AG04450 (cell line): ENCODE measurements around the gene SLC23A2. TPM values are rescaled to one million over a fixed set of nuclear protein-coding genes. Genes with fewer than 3 reads are reported as not detected.

ENCODE experiments used
- CTCF ChIA-PET: fragments of 300-600, 350-600 bp; formaldehyde crosslinking; extraction: SDS; loops from one replicate; lab custom pipeline; 2022; ENCODE audit warnings: antibody characterized with exemption, inconsistent platforms; lab: Charles Lee
- POLR2A ChIA-PET: fragments of 350-600 bp; formaldehyde crosslinking; extraction: SDS; loops from one replicate; lab custom pipeline; 2021; ENCODE audit warnings: antibody characterized with exemption, inconsistent platforms; lab: Yijun Ruan, JAX
- DNase-seq: peaks from one replicate; pipeline ENCODE4 v3.0.0-alpha.2; 2011; ENCODE audit warnings: low read depth, low spot score
- H3K27ac ChIP-seq: one replicate; pipeline ENCODE4 v1.5.1; 2012; ENCODE audit warnings: low read depth, low read length, control low read depth
- H3K27me3 ChIP-seq: one replicate; pipeline ENCODE4 v1.6.0; 2012; ENCODE audit warnings: low read length; ENCODE audit not compliant: control insufficient read depth, insufficient read depth
- H3K4me3 ChIP-seq: 2 replicates; pipeline ENCODE4 v1.5.1; 2011; ENCODE audit warnings: mild to moderate bottlenecking, low read depth, low read length, control low read depth
- H3K9me3 ChIP-seq: 2 replicates; pipeline ENCODE4 v1.5.1; 2012; ENCODE audit warnings: low read length; ENCODE audit not compliant: control insufficient read depth, insufficient read depth
- CTCF ChIP-seq: IDR thresholded peaks from 2 replicates; pipeline ENCODE4 v1.5.1; 2011; ENCODE audit warnings: low read depth, low read length, control low read depth, inconsistent platforms
- polyA plus RNA-seq: library from polyadenylated mRNA; depleted of rRNA; stranded (reverse); fragments of >200 nt; gene quantifications from 2 replicates; pipeline ENCODE4 v1.2.3, GENCODE V29; 2011

SLC23A2 gene
- polyA plus RNA-seq, 1 experiment: 17.9 TPM

- no peak for DNase-seq
- Histone ChIP-seq H3K27ac (no peak overlapping the region), H3K9me3 (no peaks in the 10 kb centered on the region)
Observed at GRCh38 chr20:4864311-4864752, 137.0 kb downstream of the SLC23A2 start.

DNA sequence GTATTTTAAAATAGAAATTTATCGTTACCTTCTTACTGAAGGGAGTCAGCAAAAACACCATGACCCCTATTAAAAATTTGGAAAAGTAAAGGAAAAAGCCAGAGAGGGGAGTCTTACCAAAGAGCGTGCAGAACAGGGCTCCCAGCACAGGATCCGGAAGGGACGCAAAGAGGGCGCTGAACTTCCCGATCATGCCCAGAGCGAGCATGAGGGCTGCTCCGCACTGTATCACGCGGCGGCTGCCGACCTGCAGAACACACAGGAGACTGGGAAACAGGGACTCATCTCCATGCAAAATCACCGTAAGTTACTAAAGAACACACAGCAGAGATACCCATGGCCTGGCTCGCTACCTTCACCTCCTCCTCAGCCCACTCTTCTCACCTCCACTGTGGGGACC is 138.6 kb downstream of the SLC23A2 start:
- CTCF ChIA-PET: no interaction called here

More at GRCh38 chr20:4864311-4864752, 137.0 kb downstream of the SLC23A2 start:
- no peak for TF ChIP-seq CTCF
- POLR2A ChIA-PET: no interaction called here
- H3K27me3 ChIP-seq: no peaks in the 10 kb centered on the region
- H3K4me3 ChIP-seq: no peak overlapping the region
- CTCF ChIA-PET: no interaction called here

GRCh38 chr20:4861961-4862360 is 139.3 kb downstream of the SLC23A2 start:
- DNase-seq: no peak
- H3K9me3 ChIP-seq: no peaks in the 10 kb centered on the region
- no peak overlapping the region for H3K4me3 ChIP-seq
- TF ChIP-seq CTCF: no peak
- no peak overlapping the region for H3K27ac ChIP-seq
- CTCF ChIA-PET: no interaction called here
- POLR2A ChIA-PET: no interaction called here
- H3K27me3 ChIP-seq: no peaks in the 10 kb centered on the region

More for the DNA sequence above, 138.6 kb downstream of the SLC23A2 start:
- H3K27me3 ChIP-seq: no peaks in the 10 kb centered on the region
- POLR2A ChIA-PET: no interaction called here
- H3K27ac ChIP-seq: no peak overlapping the region
- DNase-seq: no peak
- H3K9me3 ChIP-seq: no peaks in the 10 kb centered on the region
- H3K4me3 ChIP-seq: no peak overlapping the region
- no peak for TF ChIP-seq CTCF

DNA sequence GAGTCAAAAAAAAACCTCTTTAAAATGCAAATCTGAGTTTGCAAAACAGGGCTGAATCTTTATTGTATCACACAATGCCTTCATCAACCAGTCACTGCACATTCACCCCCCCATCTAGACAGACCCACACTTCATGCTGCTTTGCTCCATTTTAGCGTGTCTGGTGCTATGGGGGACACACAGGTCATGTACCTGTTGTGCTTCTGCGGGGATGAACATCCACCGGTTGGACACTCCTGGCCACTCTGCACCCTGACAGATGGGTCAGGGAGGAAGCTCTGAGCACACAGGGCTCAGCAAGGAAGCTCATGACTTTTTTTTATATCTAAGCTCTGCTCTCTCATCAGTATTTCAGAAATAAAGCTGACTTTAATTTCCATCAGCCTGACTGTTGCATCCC is 143.3 kb downstream of the SLC23A2 start:
- no peak for TF ChIP-seq CTCF
- CTCF ChIA-PET: no interaction called here
- Histone ChIP-seq H3K27ac (no peak overlapping the region), H3K9me3 (no peaks in the 10 kb centered on the region; the same call in 1 of the 2 replicates), H3K4me3 (no peak overlapping the region), H3K27me3 (no peaks in the 10 kb centered on the region)
- POLR2A ChIA-PET: no interaction called here
- no peak for DNase-seq

DNA sequence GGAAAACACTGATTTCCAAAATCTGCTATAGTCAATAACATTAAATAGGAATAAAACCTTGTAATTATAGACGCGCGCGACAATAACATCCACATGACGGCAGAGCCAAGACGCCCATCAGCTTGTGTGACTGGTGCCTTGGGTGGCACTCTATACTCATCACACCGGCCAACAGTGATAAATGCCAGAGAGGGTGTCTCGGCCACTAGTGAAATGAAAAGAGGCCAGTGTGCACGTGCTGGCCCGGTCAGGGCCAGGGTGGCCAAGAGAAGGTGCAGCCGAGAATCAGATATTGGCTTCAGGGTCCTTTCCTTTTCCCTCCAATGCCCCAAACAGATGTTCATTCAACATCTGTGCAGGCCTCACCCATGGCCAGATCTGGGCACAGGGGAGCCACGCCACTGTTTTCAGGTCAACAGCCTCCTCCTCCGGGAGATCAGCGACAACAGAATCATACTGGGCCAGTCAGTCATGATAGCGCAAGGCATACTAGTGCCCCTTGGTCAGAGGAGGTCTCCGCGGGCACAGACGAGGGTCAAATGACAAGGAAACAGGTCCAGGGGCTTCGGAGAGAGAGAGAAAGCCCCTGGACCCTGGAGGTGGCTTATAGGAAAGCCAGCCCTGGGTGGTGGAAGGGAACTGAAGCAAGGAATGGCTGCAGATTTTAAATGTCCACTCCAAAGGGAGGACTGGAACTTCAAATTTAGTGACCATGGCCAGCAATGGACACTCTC is 145.1 kb downstream of the SLC23A2 start:
- CTCF ChIA-PET: no interaction called here
- H3K27ac ChIP-seq: no peak overlapping the region
- no peaks in the 10 kb centered on the region; the same call in 1 of the 2 replicates for H3K9me3 ChIP-seq
- DNase-seq: no peak
- no peak overlapping the region for H3K4me3 ChIP-seq
- H3K27me3 ChIP-seq: no peaks in the 10 kb centered on the region
- POLR2A ChIA-PET: no interaction called here
- no peak for TF ChIP-seq CTCF
